Measurements from ENCODE around the gene DYNC1H1. TPM values are rescaled to one million over a fixed set of nuclear protein-coding genes. Genes with fewer than 3 reads are reported as not detected.

The DYNC1H1 gene
- total and polyA plus RNA-seq, 2 experiments from 2014 or later, result 179 to 635 TPM

DNA sequence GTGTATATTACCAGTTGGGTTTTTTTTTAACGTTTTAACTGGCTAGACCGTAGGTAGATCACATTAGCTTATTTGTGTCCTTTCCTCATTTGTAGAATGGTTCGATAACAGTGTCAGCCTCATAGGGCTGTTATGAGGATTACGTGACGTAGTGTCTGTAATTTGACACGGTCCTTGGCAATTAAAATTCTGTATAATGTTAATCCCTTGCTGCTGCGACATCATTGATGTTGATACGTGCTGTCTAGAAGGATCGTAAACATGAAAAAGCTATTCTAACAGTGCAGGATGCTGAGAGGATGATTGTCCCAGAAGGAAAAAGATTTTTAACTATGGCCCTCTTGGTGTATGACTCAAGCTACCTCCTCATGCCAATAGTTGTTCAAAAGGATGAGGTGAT, 71.5 kb downstream of the DYNC1H1 start (continued):
- TF ChIP-seq REST (IDR thresholded peaks at IDR 0.05; ENCODE audit: unreplicated experiment), result no peak
- no peak for TF ChIP-seq ZNF331 (CRISPR knock-in tag; IDR thresholded peaks at IDR 0.05; ENCODE audit: low read depth)
- TF ChIP-seq ZNF114 (CRISPR knock-in tag; IDR thresholded peaks at IDR 0.05), result no peak
- no peak for TF ChIP-seq EZH2 (IDR thresholded peaks at IDR 0.05; ENCODE audit: low read depth, unreplicated experiment)
- no peak for TF ChIP-seq POLR2AphosphoS5 (IDR thresholded peaks at IDR 0.05; ENCODE audit: low read depth)
- TF ChIP-seq, protein P1, sequence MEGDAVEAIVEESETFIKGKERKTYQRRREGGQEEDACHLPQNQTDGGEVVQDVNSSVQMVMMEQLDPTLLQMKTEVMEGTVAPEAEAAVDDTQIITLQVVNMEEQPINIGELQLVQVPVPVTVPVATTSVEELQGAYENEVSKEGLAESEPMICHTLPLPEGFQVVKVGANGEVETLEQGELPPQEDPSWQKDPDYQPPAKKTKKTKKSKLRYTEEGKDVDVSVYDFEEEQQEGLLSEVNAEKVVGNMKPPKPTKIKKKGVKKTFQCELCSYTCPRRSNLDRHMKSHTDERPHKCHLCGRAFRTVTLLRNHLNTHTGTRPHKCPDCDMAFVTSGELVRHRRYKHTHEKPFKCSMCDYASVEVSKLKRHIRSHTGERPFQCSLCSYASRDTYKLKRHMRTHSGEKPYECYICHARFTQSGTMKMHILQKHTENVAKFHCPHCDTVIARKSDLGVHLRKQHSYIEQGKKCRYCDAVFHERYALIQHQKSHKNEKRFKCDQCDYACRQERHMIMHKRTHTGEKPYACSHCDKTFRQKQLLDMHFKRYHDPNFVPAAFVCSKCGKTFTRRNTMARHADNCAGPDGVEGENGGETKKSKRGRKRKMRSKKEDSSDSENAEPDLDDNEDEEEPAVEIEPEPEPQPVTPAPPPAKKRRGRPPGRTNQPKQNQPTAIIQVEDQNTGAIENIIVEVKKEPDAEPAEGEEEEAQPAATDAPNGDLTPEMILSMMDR (conservative IDR thresholded peaks at IDR 0.05; ENCODE audit: low read depth in 2 of 2), result no peak
- no peak for TF ChIP-seq STAT1 (IDR thresholded peaks at IDR 0.05; ENCODE audit: unreplicated experiment)
- TF ChIP-seq, protein P2, sequence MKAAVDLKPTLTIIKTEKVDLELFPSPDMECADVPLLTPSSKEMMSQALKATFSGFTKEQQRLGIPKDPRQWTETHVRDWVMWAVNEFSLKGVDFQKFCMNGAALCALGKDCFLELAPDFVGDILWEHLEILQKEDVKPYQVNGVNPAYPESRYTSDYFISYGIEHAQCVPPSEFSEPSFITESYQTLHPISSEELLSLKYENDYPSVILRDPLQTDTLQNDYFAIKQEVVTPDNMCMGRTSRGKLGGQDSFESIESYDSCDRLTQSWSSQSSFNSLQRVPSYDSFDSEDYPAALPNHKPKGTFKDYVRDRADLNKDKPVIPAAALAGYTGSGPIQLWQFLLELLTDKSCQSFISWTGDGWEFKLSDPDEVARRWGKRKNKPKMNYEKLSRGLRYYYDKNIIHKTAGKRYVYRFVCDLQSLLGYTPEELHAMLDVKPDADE (IDR thresholded peaks at IDR 0.05), result no peak
- TF ChIP-seq CREB1 (CRISPR knock-in tag; IDR thresholded peaks at IDR 0.05; ENCODE audit: low read depth), result no peak

DNA sequence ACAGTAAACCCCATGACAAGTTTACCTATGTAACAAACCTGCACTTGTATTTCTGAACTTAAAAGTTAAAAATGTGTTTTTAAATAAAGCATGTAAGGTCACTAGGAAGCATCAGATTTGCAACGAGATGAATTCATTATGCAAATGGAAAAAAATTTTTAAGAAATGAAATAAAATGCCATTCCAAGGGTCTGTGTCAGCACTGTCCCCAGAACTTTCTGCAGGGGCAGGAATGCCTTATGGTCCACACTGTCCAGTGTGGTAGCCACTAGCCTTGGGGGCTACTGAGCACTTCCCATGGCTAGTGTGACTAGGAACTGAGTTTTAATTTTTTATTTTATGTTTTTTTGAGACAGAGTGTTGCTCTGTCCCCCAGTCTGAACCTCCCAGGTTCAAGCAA, 73.3 kb downstream of the DYNC1H1 start:
- no peak overlapping the region for H3K27ac ChIP-seq (ENCODE audit: low read depth)
- H2AFZ ChIP-seq, result no peak overlapping the region
- DNase-seq (ENCODE audit: low spot score) (no peak), ATAC-seq (no peak)
- Mint-ChIP-seq H3K27me3 (ENCODE audit: insufficient read depth, low read depth, poor library complexity) (peaks cover 4% of the 10 kb centered on the region), H3K27ac (no peak overlapping the region), H3K9me3 (no peaks in the 10 kb centered on the region), H3K4me3 (no peak overlapping the region), H3K36me3 (ENCODE audit: low read depth) (peaks cover 95% of the 10 kb centered on the region), H3K4me1 (no peaks in the 10 kb centered on the region)
- H3F3A ChIP-seq (replicated peaks; ENCODE audit: low read depth), result peaks cover 3% of the 10 kb centered on the region; the same call in 1 of the 2 replicates
- H4K20me1 ChIP-seq (replicated peaks; ENCODE audit: insufficient read depth), result peaks cover 13% of the 10 kb centered on the region; the same call in 1 of the 2 replicates
- peaks cover 85% of the 10 kb centered on the region for H3K36me3 ChIP-seq (ENCODE audit: insufficient read depth)
- H3K79me2 ChIP-seq (replicated peaks; ENCODE audit: insufficient read depth), result no peaks in the 10 kb centered on the region
- H3K9me2 ChIP-seq (ENCODE audit: insufficient read depth), result no peaks in the 10 kb centered on the region
- no peak overlapping the region for H3K4me2 ChIP-seq
- H3K27me3 ChIP-seq (ENCODE audit: insufficient read depth), result no peaks in the 10 kb centered on the region
- H3K4me1 ChIP-seq (ENCODE audit: insufficient read depth), result no peaks in the 10 kb centered on the region
- H3K4me3 ChIP-seq, result no peak overlapping the region
- no peak for TF ChIP-seq POLR2AphosphoS5 (IDR thresholded peaks at IDR 0.05; ENCODE audit: low read depth)
- TF ChIP-seq ZNF331 (CRISPR knock-in tag; IDR thresholded peaks at IDR 0.05; ENCODE audit: low read depth), result no peak
- no peak for TF ChIP-seq CREB1 (CRISPR knock-in tag; IDR thresholded peaks at IDR 0.05; ENCODE audit: low read depth)
- TF ChIP-seq STAT1 (IDR thresholded peaks at IDR 0.05; ENCODE audit: unreplicated experiment), result no peak
- TF ChIP-seq REST (IDR thresholded peaks at IDR 0.05; ENCODE audit: unreplicated experiment), result no peak
- TF ChIP-seq NANOG (IDR thresholded peaks at IDR 0.05; ENCODE audit: borderline replicate concordance), result no peak
- TF ChIP-seq EZH2 (IDR thresholded peaks at IDR 0.05; ENCODE audit: low read depth, unreplicated experiment), result no peak
- TF ChIP-seq JUNB (IDR thresholded peaks at IDR 0.05; ENCODE audit: unreplicated experiment), result no peak
- TF ChIP-seq, protein P2 (IDR thresholded peaks at IDR 0.05), result no peak
